K562 (cell line): ENCODE results near the gene PRDM16. TPM values are rescaled to one million over a fixed set of nuclear protein-coding genes. Genes with fewer than 3 reads are reported as not detected.

Experiments
- ATAC-seq: fragments of 200-7000 bp; cut with Tn5 transposase; 3 replicates; pipeline ENCODE4 v1.9.1; 2020; ENCODE audit warnings: moderate library complexity
- BruUV-seq: library from RNA; stranded (reverse); fragments of 400-500 nt; replicated peaks from 2 replicates; lab custom pipeline; 2021; lab: Mats Ljungman, UMichigan
- CTCF ChIA-PET: fragments of 300-600 bp; formaldehyde crosslinking; extraction: SDS; loops from one replicate; lab custom pipeline; 2021; ENCODE audit warnings: low intra/inter-chr PET ratio; lab: Yijun Ruan, JAX
- POLR2A ChIA-PET: fragments of 300-600, 350-650 bp; sonication (Branson Sonifier 250); formaldehyde crosslinking; extraction: SDS; loops from one replicate; lab custom pipeline; 2021; ENCODE audit warnings: antibody characterized with exemption, inconsistent platforms; lab: Yijun Ruan, JAX
- DNase-seq, 4 experiments: peaks; one replicate each; pipeline versions ENCODE4 v3.0.0 to v3.0.0-alpha.2; 2011 to 2018; ENCODE audit warnings: low spot score in 3 of 4, mixed read lengths in 3 of 4; ENCODE audit errors: extremely low read depth in 1 of 4
- FAIRE-seq: peaks from 2 replicates; lab custom pipeline; 2011; peaks lifted over from hg19 to GRCh38; lab: Jason Lieb, UNC
- H2AFZ ChIP-seq: 2 replicates; pipeline ENCODE4 v1.6.0; 2011; ENCODE audit warnings: low read depth, low read length, control low read depth, inconsistent platforms
- H3K27ac ChIP-seq: fragments of 200-600 bp; 3 replicates; pipeline ENCODE4 v1.8.0; 2011; ENCODE audit warnings: low read depth, mild to moderate bottlenecking, control low read depth, inconsistent platforms, low read length, moderate library complexity, mixed read lengths; ENCODE audit errors: extremely low read depth
- H3K27me3 ChIP-seq, 2 experiments: fragments of 300-600 bp in 1 of 2; 2 replicates in 1 of 2; 3 replicates in 1 of 2; pipeline versions ENCODE4 v1.6.0 to v1.8.0; 2011; ENCODE audit warnings: inconsistent platforms in 2 of 2, low read length in 2 of 2, mild to moderate bottlenecking in 1 of 2, mixed read lengths in 1 of 2, moderate library complexity in 1 of 2; ENCODE audit not compliant: control insufficient read depth in 2 of 2, insufficient read depth in 2 of 2
- H3K36me3 ChIP-seq: fragments of 300-600 bp; 3 replicates; pipeline ENCODE4 v1.8.0; 2011; ENCODE audit warnings: mild to moderate bottlenecking, low read length, inconsistent platforms; ENCODE audit not compliant: control insufficient read depth, insufficient read depth
- H3K4me1 ChIP-seq, 2 experiments: fragments of 200-600 bp in 1 of 2; replicated peaks in 1 of 2; 2 replicates in 1 of 2; 3 replicates in 1 of 2; pipeline versions ENCODE4 v1.5.1 to v1.8.0; 2011; ENCODE audit warnings: inconsistent platforms in 2 of 2, low read length in 2 of 2, mild to moderate bottlenecking in 1 of 2, mixed read lengths in 1 of 2, moderate library complexity in 1 of 2; ENCODE audit not compliant: control insufficient read depth in 2 of 2, insufficient read depth in 2 of 2
- H3K4me2 ChIP-seq: 2 replicates; pipeline ENCODE4 v1.6.1; 2011; ENCODE audit warnings: low read length, control low read depth, inconsistent platforms, mixed read lengths; ENCODE audit not compliant: insufficient read depth
- H3K4me3 ChIP-seq: fragments of 200-600 bp; sonication (generic), shearing (Covaris generic); 2 replicates; pipeline ENCODE4 v1.5.1; 2016; ENCODE audit warnings: control low read depth, inconsistent platforms
- H3K79me2 ChIP-seq: fragments of 200-600 bp; 3 replicates; pipeline ENCODE4 v1.8.0; 2011; ENCODE audit warnings: low read length, inconsistent platforms; ENCODE audit not compliant: control insufficient read depth, insufficient read depth
- H3K9ac ChIP-seq, 2 experiments: 2 replicates each; pipeline versions ENCODE4 v1.6.0 to v1.6.1; 2011; ENCODE audit warnings: low read depth in 2 of 2, low read length in 2 of 2, control low read depth in 1 of 2, inconsistent platforms in 1 of 2, mild to moderate bottlenecking in 1 of 2, mixed read lengths in 1 of 2; ENCODE audit not compliant: insufficient read depth in 1 of 2
- H3K9me1 ChIP-seq: one replicate; pipeline ENCODE4 v1.6.0; 2011; ENCODE audit warnings: inconsistent platforms, mild to moderate bottlenecking, low read length, moderate library complexity; ENCODE audit not compliant: control insufficient read depth, insufficient read depth
- H3K9me3 ChIP-seq: replicated peaks from 2 replicates; pipeline ENCODE4 v1.5.1; 2011; ENCODE audit warnings: low read depth, low read length, inconsistent platforms; ENCODE audit not compliant: control insufficient read depth, insufficient read depth
- H4K20me1 ChIP-seq: replicated peaks from 2 replicates; pipeline ENCODE4 v1.6.1; 2011; ENCODE audit warnings: low read length, inconsistent platforms, mixed read lengths; ENCODE audit not compliant: control insufficient read depth, insufficient read depth
- DACH1 ChIP-seq: fragments of 450-650 bp; IDR thresholded peaks from 2 replicates; pipeline ENCODE4 v1.6.1; 2018; ENCODE audit not compliant: partially characterized antibody
- EP400 ChIP-seq: fragments of 450-650 bp; IDR thresholded peaks from 2 replicates; pipeline ENCODE4 v1.6.1; 2017; ENCODE audit warnings: antibody characterized with exemption, mild to moderate bottlenecking, moderate library complexity
- HNRNPL ChIP-seq: fragments of 200-400 bp; formaldehyde crosslinking; IDR thresholded peaks from 2 replicates; pipeline ENCODE4 v1.6.1; 2017; ENCODE audit warnings: low read depth, mild to moderate bottlenecking, low read length
- MYNN ChIP-seq, 2 experiments: sonication (generic); formaldehyde crosslinking in 1 of 2; IDR thresholded peaks; 2 replicates each; pipeline versions ENCODE4 v1.5.0 to v1.6.1; 2016 to 2020; ENCODE audit warnings: antibody characterized with exemption in 1 of 2, missing genetic modification reagents in 1 of 2
- NR1H2 ChIP-seq: sonication (generic); formaldehyde crosslinking; IDR thresholded peaks from 2 replicates; pipeline ENCODE4 v1.4.0; 2020; ENCODE audit warnings: mild to moderate bottlenecking, missing genetic modification reagents
- NR3C1 ChIP-seq: sonication (generic); formaldehyde crosslinking; IDR thresholded peaks from 2 replicates; pipeline ENCODE4 v1.8.1; 2022; ENCODE audit warnings: missing genetic modification reagents
- ZNF695 ChIP-seq: fragments of 450-650 bp; formaldehyde crosslinking; IDR thresholded peaks from 2 replicates; pipeline ENCODE4 v1.4.0; 2020; ENCODE audit warnings: mild to moderate bottlenecking, moderate library complexity
- WGBS: fragments of 100-300 bp; shearing (Covaris generic); methylation state at CpG from one replicate; pipeline ENCODE4 v1.1.6; 2016; ENCODE audit warnings: low coverage, mixed read lengths; ENCODE audit not compliant: insufficient coverage; ENCODE audit errors: missing lambda C conversion rate; 5-methylcytosine and 5-hydroxymethylcytosine counted together
- in situ Hi-C: fragments of 300-500 bp; cut with MboI; formaldehyde crosslinking; loops from 4 replicates; pipeline ENCODE4 v1.15.0; 2018; ENCODE audit warnings: inconsistent platforms, mixed read lengths
- intact Hi-C: fragments of 100-400 bp; cut with micrococcal nuclease; formaldehyde crosslinking; loops from 2 replicates; pipeline ENCODE4 v1.14.2; 2022
- polyA plus RNA-seq, 8 experiments: library from polyadenylated mRNA; depleted of rRNA in 4 of 8; stranded (reverse) in 5 of 8; unstranded in 3 of 8; fragments of >200 nt; fragmentation: Nextera tagmentation in 2 of 8; fragmentation: Illumina TruSeq in 1 of 8; extraction: Ambion mirVana in 2 of 8; extraction: Trizol in 1 of 8; gene quantifications; 2 replicates each; pipeline versions ENCODE4 v1.2.1 to v1.2.3, GENCODE V29; 2011 to 2014; ENCODE audit warnings: inconsistent platforms in 1 of 8, missing spikeins in 1 of 8
- total RNA-seq, 7 experiments: library from RNA; depleted of rRNA in 6 of 7; stranded (reverse); fragments of >200 nt in 6 of 7; fragmentation: Illumina TruSeq in 2 of 7; extraction: Trizol in 2 of 7; gene quantifications; 2 replicates each; pipeline versions ENCODE4 v1.2.1 to v1.2.3, GENCODE V29; 2011 to 2021; ENCODE audit warnings: low replicate concordance in 1 of 7
- TF ChIP-seq, protein P1 (sequence below), 2 experiments: IDR thresholded peaks; 2 replicates each; pipeline ENCODE4 v1.6.1; 2011; ENCODE audit warnings: borderline replicate concordance in 1 of 2, control low read depth in 1 of 2, low read depth in 1 of 2, low read length in 1 of 2, mild to moderate bottlenecking in 1 of 2, mixed read lengths in 1 of 2, moderate library complexity in 1 of 2; ENCODE audit not compliant: insufficient read depth in 1 of 2, insufficient read length in 1 of 2, poor library complexity in 1 of 2, severe bottlenecking in 1 of 2; ENCODE audit errors: extremely low read depth in 1 of 2

Gene PRDM16
- total and polyA plus RNA-seq, 9 of the 15 experiments (the other 6 are each of a cell fraction or from before 2014, with no cell fraction given), result 0.10 to 0.27 TPM; not detected in 7

DNA sequence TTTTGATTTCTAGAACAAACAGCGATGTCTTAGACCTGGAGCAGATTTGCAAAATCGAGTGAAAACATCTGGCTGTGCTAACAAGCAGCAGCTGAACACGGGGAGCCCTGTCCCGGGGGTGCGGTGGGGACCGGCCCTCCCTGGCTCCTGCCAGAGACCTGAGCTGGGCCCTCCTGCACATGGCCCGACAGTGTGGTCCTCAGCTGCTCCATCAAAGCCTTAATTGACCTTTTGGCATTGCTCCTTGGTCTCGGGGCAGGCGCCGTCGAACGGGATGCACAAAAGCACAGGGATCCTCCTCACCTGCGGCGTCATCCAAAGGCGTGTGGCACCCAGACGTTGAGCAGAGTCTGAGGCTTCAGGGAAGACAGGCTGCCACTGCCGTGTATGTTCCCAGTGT is 73.2 kb downstream of the PRDM16 start:
- WGBS, result under 1% methylated on average over 12 of the region's 17 CpGs
- FAIRE-seq (no peak), ATAC-seq (no peak), DNase-seq (no peak)
- Histone ChIP-seq H3K9me1 (peaks cover 6% of the 10 kb centered on the region), H3K27ac (no peak overlapping the region), H3K9ac (no peak overlapping the region; a peak in 1 of 4 replicates), H3K27me3 (peaks cover 39 to 77% of the 10 kb centered on the region in 2 experiments; a peak in 4 of 5 replicates), H3K4me2 (no peak overlapping the region), H3K4me1 (peaks cover 0 to 3% of the 10 kb centered on the region in 2 experiments; a peak in 2 of 5 replicates), H4K20me1 (peaks cover 19% of the 10 kb centered on the region; the same call in 1 of the 2 replicates), H3K4me3 (no peak overlapping the region), H3K9me3 (no peaks in the 10 kb centered on the region), H2AFZ (no peak overlapping the region), H3K79me2 (no peaks in the 10 kb centered on the region), H3K36me3 (no peaks in the 10 kb centered on the region)
- in situ Hi-C loops, result no loop called here
- CTCF ChIA-PET, result no interaction called here
- POLR2A ChIA-PET, result interaction anchor here (0.7 to 0.8 kb wide), 2 partner anchors 16 to 19 kb away, joined by 3 to 5 read pairs; no protein-coding TSS in a partner anchor
- TF ChIP-seq NR3C1 (CRISPR knock-in tag) (no peak), NR1H2 (CRISPR knock-in tag) (no peak), DACH1 (no peak), EP400 (no peak), ZNF695 (CRISPR knock-in tag) (no peak), MYNN (IDR thresholded peaks at IDR 0.05) (no peak), MYNN (CRISPR knock-in tag; IDR thresholded peaks at IDR 0.05) (no peak), HNRNPL (no peak)
- TF ChIP-seq, protein P1, sequence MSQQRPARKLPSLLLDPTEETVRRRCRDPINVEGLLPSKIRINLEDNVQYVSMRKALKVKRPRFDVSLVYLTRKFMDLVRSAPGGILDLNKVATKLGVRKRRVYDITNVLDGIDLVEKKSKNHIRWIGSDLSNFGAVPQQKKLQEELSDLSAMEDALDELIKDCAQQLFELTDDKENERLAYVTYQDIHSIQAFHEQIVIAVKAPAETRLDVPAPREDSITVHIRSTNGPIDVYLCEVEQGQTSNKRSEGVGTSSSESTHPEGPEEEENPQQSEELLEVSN (IDR thresholded peaks at IDR 0.05; ENCODE audit: borderline replicate concordance in 1 of 2, extremely low read depth in 1 of 2, insufficient read depth in 1 of 2, insufficient read length in 1 of 2, low read depth in 1 of 2, low read length in 1 of 2, poor library complexity in 1 of 2, severe bottlenecking in 1 of 2), result no peak
- BruUV-seq, result no TSS peak
- intact Hi-C loops, result no loop called here
